Activated CD8-positive, alpha-beta T cell treated with anti-CD3 and anti-CD28 coated beads for 36 hours (primary cell): ENCODE data around the gene PAPSS1. TPM values are rescaled to one million over a fixed set of nuclear protein-coding genes. Genes with fewer than 3 reads are reported as not detected.

Experiments
- ATAC-seq: fragments of 200-7000 bp; cut with Tn5 transposase; one replicate; pipeline ENCODE4 v1.10.0; 2021; ENCODE audit warnings: mild to moderate bottlenecking, moderate library complexity
- CTCF ChIA-PET: fragments of 350-600 bp; sonication (Branson Sonifier 250); formaldehyde crosslinking; loops from one replicate; lab custom pipeline; 2021; ENCODE audit warnings: antibody characterized with exemption; lab: Charles Lee
- POLR2A ChIA-PET: fragments of 350-600 bp; sonication (Branson Sonifier 250); formaldehyde crosslinking; loops from one replicate; lab custom pipeline; 2021; ENCODE audit warnings: antibody characterized with exemption; lab: Charles Lee
- DNase-seq: peaks from one replicate; pipeline ENCODE4 v3.0.0-alpha.2; 2020
- H3K27ac Mint-ChIP-seq: one replicate; pipeline ENCODE4 v1.8.0; 2021; ENCODE audit warnings: mild to moderate bottlenecking, mixed read lengths
- H3K27me3 Mint-ChIP-seq: one replicate; pipeline ENCODE4 v1.8.0; 2021; ENCODE audit warnings: mixed read lengths
- H3K36me3 Mint-ChIP-seq: one replicate; pipeline ENCODE4 v1.8.0; 2021; ENCODE audit warnings: low read depth, mixed read lengths
- H3K4me1 Mint-ChIP-seq: one replicate; pipeline ENCODE4 v1.8.0; 2021; ENCODE audit warnings: low read depth, mixed read lengths
- H3K4me3 Mint-ChIP-seq: one replicate; pipeline ENCODE4 v1.8.0; 2021; ENCODE audit warnings: mild to moderate bottlenecking, moderate library complexity, mixed read lengths
- H3K9me3 Mint-ChIP-seq: one replicate; pipeline ENCODE4 v1.8.0; 2021; ENCODE audit warnings: mixed read lengths
- CTCF ChIP-seq: fragments of 200-600 bp; IDR thresholded peaks from one replicate; pipeline ENCODE4 v1.8.0; 2022; ENCODE audit warnings: antibody characterized with exemption, mild to moderate bottlenecking
- intact Hi-C: fragments of 100-400 bp; cut with micrococcal nuclease; formaldehyde crosslinking; loops from one replicate; pipeline ENCODE4 v1.10.0; 2022
- total RNA-seq, 2 experiments: library from RNA; stranded (reverse); gene quantifications; one replicate each; pipeline ENCODE4 v1.2.3, GENCODE V29; 2021

Gene PAPSS1
- total RNA-seq, 2 experiments from 2014 or later, result 29.5 to 31.1 TPM

GRCh38 chr4:107616838-107617389 is 103.1 kb downstream of the PAPSS1 start:
- POLR2A ChIA-PET, result no interaction called here
- CTCF ChIA-PET, result no interaction called here
- no peak for ATAC-seq

GRCh38 chr4:107615809-107616208 is 104.2 kb downstream of the PAPSS1 start:
- no peak for TF ChIP-seq CTCF
- Mint-ChIP-seq H3K27me3 (no peaks in the 10 kb centered on the region), H3K27ac (no peak overlapping the region), H3K36me3 (peaks cover 30% of the 10 kb centered on the region), H3K4me3 (no peak overlapping the region), H3K9me3 (no peaks in the 10 kb centered on the region), H3K4me1 (no peaks in the 10 kb centered on the region)
- intact Hi-C loops, result no loop called here
- POLR2A ChIA-PET, result no interaction called here
- ATAC-seq (no peak), DNase-seq (no peak)
- CTCF ChIA-PET, result no interaction called here

More at GRCh38 chr4:107616838-107617389, 103.1 kb downstream of the PAPSS1 start:
- Mint-ChIP-seq H3K4me1 (no peaks in the 10 kb centered on the region), H3K36me3 (peaks cover 28% of the 10 kb centered on the region), H3K27ac (no peak overlapping the region), H3K27me3 (no peaks in the 10 kb centered on the region), H3K9me3 (no peaks in the 10 kb centered on the region), H3K4me3 (no peak overlapping the region)
- no peak for DNase-seq
- intact Hi-C loops, result no loop called here
- no peak for TF ChIP-seq CTCF

GRCh38 chr4:107603430-107603829 is 116.6 kb downstream of the PAPSS1 start:
- intact Hi-C loops, result no loop called here

GRCh38 chr4:107600983-107601382 is 119.1 kb downstream of the PAPSS1 start:
- ChIA-PET CTCF (no interaction called here), POLR2A (no interaction called here)
- DNase-seq (no peak), ATAC-seq (no peak)
- H3K4me1 Mint-ChIP-seq, result no peaks in the 10 kb centered on the region
- H3K36me3 Mint-ChIP-seq, result no peaks in the 10 kb centered on the region
- intact Hi-C loops, result no loop called here
- H3K27ac Mint-ChIP-seq, result no peak overlapping the region
- no peaks in the 10 kb centered on the region for H3K9me3 Mint-ChIP-seq
- H3K27me3 Mint-ChIP-seq, result peaks cover 5% of the 10 kb centered on the region
- no peak for TF ChIP-seq CTCF
- no peak overlapping the region for H3K4me3 Mint-ChIP-seq

More at GRCh38 chr4:107603430-107603829, 116.6 kb downstream of the PAPSS1 start:
- H3K36me3 Mint-ChIP-seq, result no peaks in the 10 kb centered on the region
- ChIA-PET POLR2A (no interaction called here), CTCF (interaction anchor here (1.2 kb wide), 1 partner anchor 133 kb away, joined by 3 read pairs; no protein-coding TSS in a partner anchor)
- H3K4me1 Mint-ChIP-seq, result no peaks in the 10 kb centered on the region
- H3K9me3 Mint-ChIP-seq, result no peaks in the 10 kb centered on the region
- ATAC-seq (no peak), DNase-seq (no peak)
- H3K27ac Mint-ChIP-seq, result no peak overlapping the region
- H3K4me3 Mint-ChIP-seq, result no peak overlapping the region
- TF ChIP-seq CTCF, result no peak
- peaks cover 2% of the 10 kb centered on the region for H3K27me3 Mint-ChIP-seq

- ChIA-PET CTCF (interaction anchor here (1.2 kb wide), 1 partner anchor 13 kb away, joined by 3 read pairs; no protein-coding TSS in a partner anchor), POLR2A (no interaction called here)
- no peak for DNase-seq
- H3K27me3 Mint-ChIP-seq, result peaks cover 5% of the 10 kb centered on the region
- H3K4me1 Mint-ChIP-seq, result no peaks in the 10 kb centered on the region
- intact Hi-C loops, result no loop called here
- ATAC-seq, result no peak
- H3K36me3 Mint-ChIP-seq, result no peaks in the 10 kb centered on the region
- TF ChIP-seq CTCF, result no peak
- no peak overlapping the region for H3K4me3 Mint-ChIP-seq
- no peak overlapping the region for H3K27ac Mint-ChIP-seq
- no peaks in the 10 kb centered on the region for H3K9me3 Mint-ChIP-seq
These were observed 119.6 kb downstream of the PAPSS1 start for GRCh38 chr4:107600436-107600835.
